GM21515 (cell line): ENCODE results near the gene PACS1.
"Not testable (repeated sequence)": the region's sequence is repeated elsewhere in the genome, so short reads cannot be mapped to it uniquely, and the experiment has no call there.

Source experiments
- ATAC-seq: cut with Tn5 transposase; IDR thresholded peaks from one replicate; pipeline ENCODE4 v1.9.1; 2021; ENCODE audit not compliant: unreplicated experiment

Gene PACS1

GRCh38 chr11:66106786-66107599 is 36.9 kb downstream of the PACS1 start:
- no peak for ATAC-seq

- no peak for ATAC-seq
Observed at GRCh38 chr11:66107600-66108510, 37.8 kb downstream of the PACS1 start.

GRCh38 chr11:66109294-66109693 is 39.2 kb downstream of the PACS1 start:
- ATAC-seq, result no peak

DNA sequence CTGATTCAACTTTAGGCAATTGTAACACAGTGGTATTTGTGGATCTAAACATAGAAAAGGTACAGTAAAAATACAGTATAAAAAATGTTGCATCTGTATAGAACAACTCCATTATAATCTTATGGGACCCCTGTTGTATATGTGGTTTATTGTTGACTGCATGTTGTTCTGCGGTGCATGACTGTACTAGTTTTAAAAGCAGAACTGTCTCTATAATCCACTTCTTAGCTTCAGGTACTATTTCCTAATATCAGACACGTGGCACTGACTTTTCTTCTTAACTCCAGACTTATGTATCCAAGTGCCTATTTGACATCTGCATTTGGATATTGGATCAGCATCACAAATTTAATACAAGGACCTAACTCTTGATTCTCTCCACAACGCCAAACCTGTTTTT is 41.1 kb downstream of the PACS1 start:
- ATAC-seq, result no peak

DNA sequence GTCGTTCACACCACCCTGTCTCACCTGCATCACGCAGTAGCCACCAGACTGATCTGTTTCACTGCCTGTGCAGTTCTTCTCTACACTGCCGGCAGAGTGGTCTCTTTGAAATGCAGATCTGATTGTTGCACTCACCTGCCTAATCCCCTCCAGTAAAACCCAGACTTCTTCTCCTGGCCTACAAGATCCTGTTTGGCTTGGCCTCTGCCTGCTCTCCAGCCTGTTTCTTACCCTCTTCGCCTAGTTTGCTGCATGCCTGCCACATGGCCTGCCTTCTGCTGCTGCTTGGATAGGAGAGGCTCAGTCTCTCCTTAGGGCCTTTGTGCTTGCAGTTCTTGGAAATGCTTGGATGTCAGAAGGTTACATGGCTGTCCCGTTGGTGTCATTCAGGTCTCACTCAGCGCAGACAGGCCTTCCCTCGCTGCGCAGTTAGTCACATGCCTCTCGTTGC is 42.0 kb downstream of the PACS1 start:
- no peak for ATAC-seq

DNA sequence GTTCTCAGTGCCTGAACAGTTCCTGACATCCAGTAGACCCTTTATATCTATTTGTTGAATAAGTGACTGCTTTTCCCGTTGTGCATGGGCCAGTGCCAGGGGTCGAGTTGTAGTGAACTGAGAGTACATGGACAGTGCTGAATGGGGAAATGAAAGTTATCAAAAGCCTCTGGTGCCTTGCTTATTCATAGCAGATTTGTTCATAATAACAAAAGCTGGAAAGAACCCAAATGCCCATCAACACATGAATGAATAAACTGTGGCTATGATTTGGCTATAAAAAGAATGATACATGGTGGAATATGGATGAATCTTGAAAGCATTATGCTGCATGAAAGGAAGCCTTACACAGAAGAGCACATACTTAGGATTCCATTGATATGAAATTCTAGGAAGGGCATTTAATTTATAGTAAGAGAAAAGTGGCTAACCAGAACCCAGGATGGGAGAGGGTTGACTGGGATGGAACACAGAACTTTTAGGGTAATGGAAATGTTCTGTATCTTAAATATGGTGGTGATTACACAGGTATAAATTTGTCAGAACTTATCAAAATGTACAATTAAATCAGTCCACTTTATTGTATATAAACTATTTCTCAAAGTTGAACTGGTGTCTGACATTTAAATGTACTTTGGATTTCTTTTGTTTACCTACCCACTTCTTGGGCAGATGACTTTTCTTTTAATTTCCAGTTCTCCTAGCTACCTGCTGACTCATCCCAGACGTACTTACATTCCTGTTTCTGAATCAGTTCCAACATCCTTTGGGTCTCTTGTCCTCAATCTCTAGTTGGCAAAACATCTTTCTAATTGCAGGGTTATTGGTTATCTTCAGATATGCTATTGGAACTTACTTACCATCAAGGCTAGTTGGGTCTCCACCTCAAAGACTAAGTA is 42.8 kb downstream of the PACS1 start:
- no peak for ATAC-seq

DNA sequence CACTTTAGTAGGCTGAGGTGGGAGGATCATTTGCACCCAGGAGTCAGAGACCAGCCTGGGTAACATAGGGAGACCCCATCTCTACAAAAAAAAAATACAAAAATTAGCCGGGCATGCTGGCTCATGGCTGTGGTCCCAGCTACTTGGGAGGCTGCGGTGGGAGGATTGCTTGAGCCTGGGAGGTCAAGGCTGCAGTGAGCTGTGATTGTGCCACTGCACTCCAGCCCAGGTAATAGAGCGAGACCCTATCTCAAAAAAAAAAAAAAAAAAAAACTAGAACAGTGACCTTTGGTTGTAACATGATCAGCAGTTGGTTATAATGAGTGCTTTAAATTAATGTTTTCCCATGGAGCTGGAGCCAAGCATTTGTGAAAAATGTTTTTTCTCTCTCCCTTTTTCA is 44.9 kb downstream of the PACS1 start:
- ATAC-seq, result not testable (repeated sequence)

GRCh38 chr11:66115638-66116301 is 45.7 kb downstream of the PACS1 start:
- ATAC-seq, result no peak

- ATAC-seq, result no peak
Observed at GRCh38 chr11:66116576-66117361, 46.7 kb downstream of the PACS1 start.

DNA sequence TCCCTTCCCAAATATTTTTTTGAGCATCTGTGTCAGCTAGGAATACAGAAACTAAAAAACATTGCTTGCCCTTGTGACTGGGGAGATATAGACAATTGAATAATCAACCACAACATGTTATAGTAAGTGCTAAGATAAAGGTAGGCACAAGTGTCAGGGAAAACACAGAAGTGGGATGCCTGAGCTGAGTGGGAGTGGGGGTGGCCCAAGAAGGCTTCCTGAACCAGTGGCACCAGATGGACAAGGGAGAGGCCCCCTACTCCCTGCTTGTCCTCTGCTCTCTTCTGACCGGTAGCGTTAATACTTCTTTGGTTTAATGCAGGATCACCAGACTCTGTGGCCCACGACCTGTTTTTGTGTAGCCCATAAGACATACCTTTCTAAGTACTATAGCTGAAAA is 48.8 kb downstream of the PACS1 start:
- no peak for ATAC-seq

DNA sequence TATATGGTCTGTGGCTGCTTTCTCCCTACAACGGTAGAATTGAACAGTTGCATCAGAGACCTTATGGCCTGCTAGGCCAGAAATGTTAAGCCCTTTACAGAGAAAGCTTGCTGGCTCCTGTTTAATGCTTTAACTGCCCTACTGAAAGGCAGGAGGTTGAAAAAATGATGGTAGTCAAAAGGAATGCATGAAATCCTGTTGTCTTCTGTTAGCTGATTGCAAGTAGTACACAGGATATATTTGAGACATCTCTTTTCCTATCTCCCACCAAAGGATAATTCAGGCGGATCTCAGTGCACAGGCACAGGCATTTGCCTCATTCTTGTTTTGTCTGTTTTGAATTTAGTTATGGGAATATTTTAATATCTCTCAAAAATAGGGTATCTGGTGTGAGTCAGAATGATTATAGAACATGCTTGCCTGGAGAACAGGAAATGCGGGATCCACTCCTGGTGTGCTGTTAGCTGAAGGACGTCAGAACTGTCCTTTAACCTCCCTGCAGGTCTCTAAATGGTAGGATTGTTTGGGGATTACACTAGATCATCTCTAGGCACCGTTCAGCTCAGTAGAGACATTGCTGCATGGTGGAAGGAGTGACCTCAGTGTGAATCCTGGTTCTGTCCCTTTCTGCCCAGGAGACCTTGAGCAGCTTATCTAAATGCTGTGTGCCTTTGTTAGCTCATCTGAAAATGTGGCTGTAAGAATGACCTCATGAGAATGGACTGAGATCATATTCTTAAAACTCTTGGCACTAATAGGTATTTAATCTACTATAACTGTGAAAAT is 49.5 kb downstream of the PACS1 start:
- no peak for ATAC-seq

- no peak for ATAC-seq
Observed at GRCh38 chr11:66121466-66121865, 51.4 kb downstream of the PACS1 start.

- ATAC-seq, result no peak
Observed at GRCh38 chr11:66123902-66124301, 53.8 kb downstream of the PACS1 start.

GRCh38 chr11:66124564-66124963 is 54.5 kb downstream of the PACS1 start:
- no peak for ATAC-seq

DNA sequence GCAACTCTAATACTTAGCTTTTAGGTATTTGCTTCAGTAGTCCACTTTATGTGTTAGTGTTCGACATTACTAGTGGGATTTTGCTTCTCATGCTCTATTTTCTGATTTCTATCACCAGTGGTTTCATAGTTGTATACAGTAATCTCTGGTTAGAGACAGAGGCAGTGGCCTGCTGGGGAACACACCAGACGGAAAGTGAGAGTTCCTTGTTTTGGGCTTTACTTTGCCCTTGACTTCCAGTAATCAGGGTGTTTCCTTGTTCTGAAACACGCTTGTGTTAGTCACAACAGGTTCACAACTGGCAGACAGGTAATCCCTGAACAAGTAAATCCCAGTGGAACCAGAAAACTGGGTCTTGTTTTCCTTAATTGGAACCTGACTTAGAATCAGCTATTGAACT is 56.0 kb downstream of the PACS1 start:
- peak; percentile 37 for ATAC-seq

GRCh38 chr11:66126808-66127555 is 56.9 kb downstream of the PACS1 start:
- ATAC-seq, result no peak

GRCh38 chr11:66130978-66131377 is 60.9 kb downstream of the PACS1 start:
- no peak for ATAC-seq
